DOHH2 (cell line): ENCODE measurements around the gene STAM2.
"Not testable (repeated sequence)": the region's sequence is repeated elsewhere in the genome, so short reads cannot be mapped to it uniquely, and the experiment has no call there.

Source experiments
- H3F3A ChIP-seq: fragments of 200-600 bp; sonication (generic), shearing (Covaris generic); 2 replicates; pipeline ENCODE4 v1.6.0; 2016; ENCODE audit warnings: antibody characterized with exemption, mild to moderate bottlenecking; ENCODE audit not compliant: control insufficient read depth, insufficient read depth
- H3K27ac ChIP-seq: fragments of 200-600 bp; sonication (generic); 2 replicates; pipeline ENCODE4 v1.5.1; 2014; ENCODE audit warnings: low read depth, mild to moderate bottlenecking, low read length, moderate library complexity
- H3K27me3 ChIP-seq: fragments of 200-600 bp; sonication (generic); 2 replicates; pipeline ENCODE4 v1.6.1; 2014; ENCODE audit warnings: mild to moderate bottlenecking, low read length, mixed read lengths; ENCODE audit not compliant: control insufficient read depth
- H3K36me3 ChIP-seq: fragments of 200-600 bp; sonication (generic); 2 replicates; pipeline ENCODE4 v1.6.1; 2014; ENCODE audit warnings: mild to moderate bottlenecking, low read length, moderate library complexity, mixed read lengths; ENCODE audit not compliant: control insufficient read depth
- H3K4me1 ChIP-seq: fragments of 200-600 bp; sonication (generic); 2 replicates; pipeline ENCODE4 v1.6.1; 2014; ENCODE audit warnings: mild to moderate bottlenecking, low read length, mixed read lengths; ENCODE audit not compliant: control insufficient read depth
- H3K4me2 ChIP-seq: fragments of 200-600 bp; sonication (generic); 2 replicates; pipeline ENCODE4 v1.6.0; 2014; ENCODE audit warnings: mild to moderate bottlenecking, low read length, moderate library complexity
- H3K4me3 ChIP-seq: fragments of 200-600 bp; sonication (generic); 2 replicates; pipeline ENCODE4 v1.5.1; 2014; ENCODE audit warnings: mild to moderate bottlenecking, low read length, mixed read lengths
- H3K79me2 ChIP-seq: fragments of 200-600 bp; sonication (generic); 2 replicates; pipeline ENCODE4 v1.6.1; 2014; ENCODE audit warnings: mild to moderate bottlenecking, low read length, mixed read lengths; ENCODE audit not compliant: control insufficient read depth
- H3K9me2 ChIP-seq: fragments of 200-600 bp; sonication (generic); replicated peaks from 2 replicates; pipeline ENCODE4 v1.6.1; 2014; ENCODE audit warnings: mild to moderate bottlenecking, low read length, mixed read lengths; ENCODE audit not compliant: control insufficient read depth
- H3K9me3 ChIP-seq: fragments of 200-600 bp; sonication (generic); 2 replicates; pipeline ENCODE4 v1.6.1; 2014; ENCODE audit warnings: antibody characterized with exemption, low read length, mixed read lengths; ENCODE audit not compliant: control insufficient read depth, insufficient read depth
- H4K20me1 ChIP-seq: fragments of 200-600 bp; sonication (generic); 2 replicates; pipeline ENCODE4 v1.6.0; 2014; ENCODE audit warnings: low read depth, mild to moderate bottlenecking, antibody characterized with exemption, low read length, moderate library complexity; ENCODE audit not compliant: control insufficient read depth, insufficient read depth
- EZH2phosphoT487 ChIP-seq: fragments of 200-600 bp; sonication (generic); IDR thresholded peaks from 2 replicates; pipeline ENCODE4 v1.6.1; 2017; ENCODE audit warnings: borderline replicate concordance, mild to moderate bottlenecking, antibody characterized with exemption, low read length, moderate library complexity, mixed read lengths
- TF ChIP-seq, protein P1 (sequence below): fragments of 200-600 bp; sonication (generic); IDR thresholded peaks from one replicate; pipeline ENCODE4 v1.5.1; 2014; ENCODE audit warnings: antibody characterized with exemption, mild to moderate bottlenecking, low read depth, low read length; ENCODE audit not compliant: poor library complexity, severe bottlenecking

STAM2 gene

DNA sequence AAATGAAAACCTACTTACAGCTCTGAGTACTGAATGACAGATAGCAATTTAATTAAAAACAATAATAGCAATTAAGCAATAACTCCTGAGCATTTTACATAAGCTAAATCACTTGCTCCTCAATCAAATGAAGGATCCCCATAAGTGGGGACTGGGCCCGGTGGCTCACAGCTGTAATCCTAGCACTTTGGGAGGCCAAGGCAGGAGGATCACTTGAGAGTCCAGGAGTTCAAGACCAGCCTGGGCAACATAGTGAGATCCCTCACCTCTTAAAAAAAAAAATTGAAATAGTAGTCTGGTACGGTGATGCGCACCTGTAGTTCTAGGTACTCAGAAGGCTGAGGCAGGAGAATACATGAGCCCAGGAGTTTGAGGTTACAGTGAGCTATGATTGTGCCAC is 13.4 kb downstream of the STAM2 start:
- no peak for TF ChIP-seq EZH2phosphoT487
- TF ChIP-seq, protein P1, sequence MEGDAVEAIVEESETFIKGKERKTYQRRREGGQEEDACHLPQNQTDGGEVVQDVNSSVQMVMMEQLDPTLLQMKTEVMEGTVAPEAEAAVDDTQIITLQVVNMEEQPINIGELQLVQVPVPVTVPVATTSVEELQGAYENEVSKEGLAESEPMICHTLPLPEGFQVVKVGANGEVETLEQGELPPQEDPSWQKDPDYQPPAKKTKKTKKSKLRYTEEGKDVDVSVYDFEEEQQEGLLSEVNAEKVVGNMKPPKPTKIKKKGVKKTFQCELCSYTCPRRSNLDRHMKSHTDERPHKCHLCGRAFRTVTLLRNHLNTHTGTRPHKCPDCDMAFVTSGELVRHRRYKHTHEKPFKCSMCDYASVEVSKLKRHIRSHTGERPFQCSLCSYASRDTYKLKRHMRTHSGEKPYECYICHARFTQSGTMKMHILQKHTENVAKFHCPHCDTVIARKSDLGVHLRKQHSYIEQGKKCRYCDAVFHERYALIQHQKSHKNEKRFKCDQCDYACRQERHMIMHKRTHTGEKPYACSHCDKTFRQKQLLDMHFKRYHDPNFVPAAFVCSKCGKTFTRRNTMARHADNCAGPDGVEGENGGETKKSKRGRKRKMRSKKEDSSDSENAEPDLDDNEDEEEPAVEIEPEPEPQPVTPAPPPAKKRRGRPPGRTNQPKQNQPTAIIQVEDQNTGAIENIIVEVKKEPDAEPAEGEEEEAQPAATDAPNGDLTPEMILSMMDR = no peak
- Histone ChIP-seq H3K79me2 (peaks cover 70% of the 10 kb centered on the region), H4K20me1 (no peaks in the 10 kb centered on the region)

DNA sequence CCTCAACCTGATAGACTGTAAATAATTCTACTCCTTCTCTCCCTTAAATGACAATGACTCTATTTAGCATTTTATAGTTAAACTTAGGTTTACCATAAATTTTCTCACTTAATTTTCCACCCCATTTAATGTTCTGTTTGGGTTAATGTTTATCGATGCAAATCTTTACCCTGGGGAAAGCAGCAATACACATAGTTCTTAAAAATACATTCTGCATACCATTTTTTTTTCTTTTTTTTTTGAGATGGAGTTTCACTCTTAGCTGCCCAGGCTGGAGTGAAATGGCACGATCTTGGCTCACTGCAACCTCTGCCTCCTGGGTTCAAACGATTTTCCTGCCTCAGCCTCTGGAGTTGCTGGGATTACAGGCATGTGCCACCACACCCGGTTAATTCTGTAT is 14.0 kb downstream of the STAM2 start:
- Histone ChIP-seq H3K9me2 (no peaks in the 10 kb centered on the region), H4K20me1 (no peaks in the 10 kb centered on the region), H3K79me2 (peaks cover 70% of the 10 kb centered on the region), H3K36me3 (no peaks in the 10 kb centered on the region), H3K4me1 (peaks cover 9% of the 10 kb centered on the region), H3F3A (no peaks in the 10 kb centered on the region), H3K9me3 (no peaks in the 10 kb centered on the region), H3K4me3 (no peak overlapping the region), H3K4me2 (no peak overlapping the region), H3K27ac (no peak overlapping the region), H3K27me3 (no peaks in the 10 kb centered on the region)
- TF ChIP-seq, protein P1 = no peak
- no peak for TF ChIP-seq EZH2phosphoT487

More for the DNA sequence above, 13.4 kb downstream of the STAM2 start:
- Histone ChIP-seq H3K4me2 (no peak overlapping the region), H3K36me3 (no peaks in the 10 kb centered on the region), H3K27me3 (no peaks in the 10 kb centered on the region), H3K9me3 (no peaks in the 10 kb centered on the region), H3K9me2 (no peaks in the 10 kb centered on the region), H3K4me1 (peaks cover 14% of the 10 kb centered on the region), H3K27ac (no peak overlapping the region), H3F3A (no peaks in the 10 kb centered on the region), H3K4me3 (no peak overlapping the region)

DNA sequence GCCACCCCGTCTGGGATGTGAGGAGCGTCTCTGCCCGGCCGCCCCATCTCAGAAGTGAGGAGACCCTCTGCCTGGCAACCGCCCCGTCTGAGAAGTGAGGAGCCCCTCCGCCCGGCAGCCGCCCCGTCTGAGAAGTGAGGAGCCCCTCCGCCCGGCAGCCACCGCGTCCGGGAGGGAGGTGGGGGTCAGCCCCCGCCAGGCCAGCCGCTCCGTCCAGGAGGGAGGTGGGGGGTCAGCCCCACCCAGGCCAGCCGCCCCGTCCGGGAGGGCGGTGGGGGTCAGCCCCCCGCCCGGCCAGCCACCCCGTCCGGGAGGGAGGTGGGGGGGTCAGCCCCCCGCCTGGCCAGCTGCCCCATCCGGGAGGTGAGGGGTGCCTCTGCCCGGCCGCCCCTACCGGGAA is 15.2 kb downstream of the STAM2 start:
- H3F3A ChIP-seq, H3K36me3 ChIP-seq, H3K27ac ChIP-seq, H3K9me2 ChIP-seq, H3K4me2 ChIP-seq, H3K9me3 ChIP-seq, H3K4me3 ChIP-seq, H3K27me3 ChIP-seq, H3K4me1 ChIP-seq, H4K20me1 ChIP-seq: not testable (repeated sequence)
- H3K79me2 ChIP-seq = peaks cover 68% of the 10 kb centered on the region

DNA sequence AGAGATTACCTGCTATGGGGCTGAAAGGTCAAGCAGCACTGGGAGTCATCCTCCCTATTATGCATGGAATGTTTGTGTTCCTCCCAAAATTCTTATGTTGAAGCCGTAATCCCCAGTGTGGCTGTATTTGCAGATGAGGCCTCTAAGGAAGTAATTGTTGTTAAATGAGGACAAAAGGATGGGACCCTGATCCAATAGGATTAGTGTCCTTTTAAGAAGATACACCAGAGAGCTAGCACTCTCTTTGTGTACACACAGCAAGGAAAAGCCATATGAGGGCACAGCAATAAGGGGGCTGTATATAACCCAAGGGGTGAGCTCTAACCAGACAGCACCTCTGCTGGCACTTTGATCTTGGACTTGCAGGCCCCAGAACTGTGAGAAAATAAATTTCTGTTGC is 18.3 kb downstream of the STAM2 start:
- Histone ChIP-seq H4K20me1 (peaks cover 7% of the 10 kb centered on the region; the same call in 1 of the 2 replicates), H3K4me3 (no peak overlapping the region), H3K79me2 (peaks cover 61% of the 10 kb centered on the region), H3K27me3 (no peaks in the 10 kb centered on the region), H3K9me2 (no peaks in the 10 kb centered on the region), H3F3A (no peaks in the 10 kb centered on the region), H3K27ac (no peak overlapping the region), H3K9me3 (no peaks in the 10 kb centered on the region), H3K4me1 (peaks cover 14% of the 10 kb centered on the region), H3K4me2 (no peak overlapping the region), H3K36me3 (no peaks in the 10 kb centered on the region)
- no peak for TF ChIP-seq EZH2phosphoT487
- TF ChIP-seq, protein P1 = no peak
